ENCODE measurements around the gene MLPH. TPM values are rescaled to one million over a fixed set of nuclear protein-coding genes. Genes with fewer than 3 reads are reported as not detected.

MLPH gene
- total and polyA plus RNA-seq, 9 of the 15 experiments (the other 6 are each of a cell fraction or from before 2014, with no cell fraction given), result 0.22 TPM; not detected in 8

DNA sequence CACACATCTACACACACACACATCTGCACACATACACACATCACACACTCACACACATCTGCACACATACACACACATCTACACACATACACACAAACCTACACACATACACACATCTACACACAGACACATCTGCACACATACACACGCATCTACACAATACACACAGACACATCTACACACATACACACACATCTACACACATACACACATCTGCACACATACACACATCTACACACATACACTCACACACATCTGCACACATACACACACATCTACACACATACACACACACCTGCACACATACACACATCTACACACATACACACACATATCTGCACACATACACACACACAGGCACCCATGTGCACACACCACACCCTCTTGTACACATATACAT lies 78.9 kb downstream of the MLPH start (continued):
- TF ChIP-seq, protein P1, sequence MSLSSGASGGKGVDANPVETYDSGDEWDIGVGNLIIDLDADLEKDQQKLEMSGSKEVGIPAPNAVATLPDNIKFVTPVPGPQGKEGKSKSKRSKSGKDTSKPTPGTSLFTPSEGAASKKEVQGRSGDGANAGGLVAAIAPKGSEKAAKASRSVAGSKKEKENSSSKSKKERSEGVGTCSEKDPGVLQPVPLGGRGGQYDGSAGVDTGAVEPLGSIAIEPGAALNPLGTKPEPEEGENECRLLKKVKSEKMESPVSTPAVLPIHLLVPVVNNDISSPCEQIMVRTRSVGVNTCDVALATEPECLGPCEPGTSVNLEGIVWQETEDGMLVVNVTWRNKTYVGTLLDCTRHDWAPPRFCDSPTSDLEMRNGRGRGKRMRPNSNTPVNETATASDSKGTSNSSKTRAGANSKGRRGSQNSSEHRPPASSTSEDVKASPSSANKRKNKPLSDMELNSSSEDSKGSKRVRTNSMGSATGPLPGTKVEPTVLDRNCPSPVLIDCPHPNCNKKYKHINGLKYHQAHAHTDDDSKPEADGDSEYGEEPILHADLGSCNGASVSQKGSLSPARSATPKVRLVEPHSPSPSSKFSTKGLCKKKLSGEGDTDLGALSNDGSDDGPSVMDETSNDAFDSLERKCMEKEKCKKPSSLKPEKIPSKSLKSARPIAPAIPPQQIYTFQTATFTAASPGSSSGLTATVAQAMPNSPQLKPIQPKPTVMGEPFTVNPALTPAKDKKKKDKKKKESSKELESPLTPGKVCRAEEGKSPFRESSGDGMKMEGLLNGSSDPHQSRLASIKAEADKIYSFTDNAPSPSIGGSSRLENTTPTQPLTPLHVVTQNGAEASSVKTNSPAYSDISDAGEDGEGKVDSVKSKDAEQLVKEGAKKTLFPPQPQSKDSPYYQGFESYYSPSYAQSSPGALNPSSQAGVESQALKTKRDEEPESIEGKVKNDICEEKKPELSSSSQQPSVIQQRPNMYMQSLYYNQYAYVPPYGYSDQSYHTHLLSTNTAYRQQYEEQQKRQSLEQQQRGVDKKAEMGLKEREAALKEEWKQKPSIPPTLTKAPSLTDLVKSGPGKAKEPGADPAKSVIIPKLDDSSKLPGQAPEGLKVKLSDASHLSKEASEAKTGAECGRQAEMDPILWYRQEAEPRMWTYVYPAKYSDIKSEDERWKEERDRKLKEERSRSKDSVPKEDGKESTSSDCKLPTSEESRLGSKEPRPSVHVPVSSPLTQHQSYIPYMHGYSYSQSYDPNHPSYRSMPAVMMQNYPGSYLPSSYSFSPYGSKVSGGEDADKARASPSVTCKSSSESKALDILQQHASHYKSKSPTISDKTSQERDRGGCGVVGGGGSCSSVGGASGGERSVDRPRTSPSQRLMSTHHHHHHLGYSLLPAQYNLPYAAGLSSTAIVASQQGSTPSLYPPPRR (CRISPR knock-in tag; IDR thresholded peaks at IDR 0.05; ENCODE audit: borderline replicate concordance), result no peak
- TF ChIP-seq, protein P2, sequence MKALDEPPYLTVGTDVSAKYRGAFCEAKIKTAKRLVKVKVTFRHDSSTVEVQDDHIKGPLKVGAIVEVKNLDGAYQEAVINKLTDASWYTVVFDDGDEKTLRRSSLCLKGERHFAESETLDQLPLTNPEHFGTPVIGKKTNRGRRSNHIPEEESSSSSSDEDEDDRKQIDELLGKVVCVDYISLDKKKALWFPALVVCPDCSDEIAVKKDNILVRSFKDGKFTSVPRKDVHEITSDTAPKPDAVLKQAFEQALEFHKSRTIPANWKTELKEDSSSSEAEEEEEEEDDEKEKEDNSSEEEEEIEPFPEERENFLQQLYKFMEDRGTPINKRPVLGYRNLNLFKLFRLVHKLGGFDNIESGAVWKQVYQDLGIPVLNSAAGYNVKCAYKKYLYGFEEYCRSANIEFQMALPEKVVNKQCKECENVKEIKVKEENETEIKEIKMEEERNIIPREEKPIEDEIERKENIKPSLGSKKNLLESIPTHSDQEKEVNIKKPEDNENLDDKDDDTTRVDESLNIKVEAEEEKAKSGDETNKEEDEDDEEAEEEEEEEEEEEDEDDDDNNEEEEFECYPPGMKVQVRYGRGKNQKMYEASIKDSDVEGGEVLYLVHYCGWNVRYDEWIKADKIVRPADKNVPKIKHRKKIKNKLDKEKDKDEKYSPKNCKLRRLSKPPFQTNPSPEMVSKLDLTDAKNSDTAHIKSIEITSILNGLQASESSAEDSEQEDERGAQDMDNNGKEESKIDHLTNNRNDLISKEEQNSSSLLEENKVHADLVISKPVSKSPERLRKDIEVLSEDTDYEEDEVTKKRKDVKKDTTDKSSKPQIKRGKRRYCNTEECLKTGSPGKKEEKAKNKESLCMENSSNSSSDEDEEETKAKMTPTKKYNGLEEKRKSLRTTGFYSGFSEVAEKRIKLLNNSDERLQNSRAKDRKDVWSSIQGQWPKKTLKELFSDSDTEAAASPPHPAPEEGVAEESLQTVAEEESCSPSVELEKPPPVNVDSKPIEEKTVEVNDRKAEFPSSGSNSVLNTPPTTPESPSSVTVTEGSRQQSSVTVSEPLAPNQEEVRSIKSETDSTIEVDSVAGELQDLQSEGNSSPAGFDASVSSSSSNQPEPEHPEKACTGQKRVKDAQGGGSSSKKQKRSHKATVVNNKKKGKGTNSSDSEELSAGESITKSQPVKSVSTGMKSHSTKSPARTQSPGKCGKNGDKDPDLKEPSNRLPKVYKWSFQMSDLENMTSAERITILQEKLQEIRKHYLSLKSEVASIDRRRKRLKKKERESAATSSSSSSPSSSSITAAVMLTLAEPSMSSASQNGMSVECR (CRISPR knock-in tag; IDR thresholded peaks at IDR 0.05), result no peak
- TF ChIP-seq SMC3 (conservative IDR thresholded peaks at IDR 0.05; ENCODE audit: insufficient read depth, low read depth, low read length) (no peak), MYC (IDR thresholded peaks at IDR 0.05; ENCODE audit: low read depth, low read length) (no peak), MYC (CRISPR knock-in tag; IDR thresholded peaks at IDR 0.05; ENCODE audit: borderline replicate concordance, low read depth) (no peak), BCOR (IDR thresholded peaks at IDR 0.05) (no peak), KAT2B (IDR thresholded peaks at IDR 0.05; ENCODE audit: low read depth, low read length) (no peak), MCM2 (IDR thresholded peaks at IDR 0.05; ENCODE audit: low read depth) (no peak), ZNF239 (CRISPR knock-in tag; IDR thresholded peaks at IDR 0.05) (no peak), ZNF316 (IDR thresholded peaks at IDR 0.05) (no peak), SAFB (IDR thresholded peaks at IDR 0.05; ENCODE audit: borderline replicate concordance, low read depth, low read length) (no peak)

All from K562 (cell line).